HG03575 (cell line): Measurements from ENCODE around the gene NKRF.
"Not testable (repeated sequence)": the region's sequence is repeated elsewhere in the genome, so short reads cannot be mapped to it uniquely, and the experiment has no call there.

Source experiments
- ATAC-seq: cut with Tn5 transposase; IDR thresholded peaks from one replicate; pipeline ENCODE4 v1.9.1; 2021; ENCODE audit not compliant: unreplicated experiment, insufficient number of reproducible peaks, low FRiP score; ENCODE audit errors: extremely low read depth

NKRF gene

GRCh38 chrX:119606280-119607017, at the start of gene NKRF:
Gene NKRF, minus strand, starts transcription at chrX:119606424.
- peak; percentile 45 for ATAC-seq

- no peak for ATAC-seq
Observed at GRCh38 chrX:119655125-119655524, 48.9 kb upstream of the NKRF start.

GRCh38 chrX:119654112-119654531, 47.9 kb upstream of the NKRF start:
- no peak for ATAC-seq

- no peak for ATAC-seq
Observed at GRCh38 chrX:119648421-119648775, 42.2 kb upstream of the NKRF start.

GRCh38 chrX:119647552-119648420, 41.6 kb upstream of the NKRF start:
- peak; percentile 91 for ATAC-seq

GRCh38 chrX:119647089-119647488, 40.9 kb upstream of the NKRF start:
- ATAC-seq = no peak

- no peak for ATAC-seq
Observed at GRCh38 chrX:119646515-119646914, 40.3 kb upstream of the NKRF start.

GRCh38 chrX:119643696-119644095, 37.5 kb upstream of the NKRF start:
- ATAC-seq = no peak

GRCh38 chrX:119640731-119641170, 34.5 kb upstream of the NKRF start:
- ATAC-seq = no peak

GRCh38 chrX:119638725-119639471, 32.7 kb upstream of the NKRF start:
- ATAC-seq = peak; percentile 75

- not testable (repeated sequence) for ATAC-seq
Observed at GRCh38 chrX:119637421-119637820, 31.2 kb upstream of the NKRF start.

GRCh38 chrX:119636419-119636818, 30.2 kb upstream of the NKRF start:
- no peak for ATAC-seq

GRCh38 chrX:119635799-119636198, 29.6 kb upstream of the NKRF start:
- no peak for ATAC-seq

GRCh38 chrX:119635179-119635578, 29.0 kb upstream of the NKRF start:
- no peak for ATAC-seq

- no peak for ATAC-seq
Observed at GRCh38 chrX:119625843-119626242, 19.6 kb upstream of the NKRF start.

GRCh38 chrX:119624951-119625668, 18.9 kb upstream of the NKRF start:
- ATAC-seq = no peak

GRCh38 chrX:119624417-119624816, 18.2 kb upstream of the NKRF start:
- no peak for ATAC-seq

GRCh38 chrX:119622356-119623232, 16.4 kb upstream of the NKRF start:
- no peak for ATAC-seq
